Psoas muscle (tissue), 8 donors: Measurements from ENCODE around the gene SIRT4. TPM values are rescaled to one million over a fixed set of nuclear protein-coding genes. Genes with fewer than 3 reads are reported as not detected.

Experiments
- ATAC-seq, 4 donors: fragments of 200-7000 bp; cut with Tn5 transposase; one replicate each; pipeline ENCODE4 v1.9.1; 2020; ENCODE audit warnings: moderate library complexity in 3 of 4, mild to moderate bottlenecking in 2 of 4
- DNase-seq, 2 donors: peaks; one replicate each; pipeline ENCODE4 v3.0.0-alpha.2; 2020
- H3K27ac ChIP-seq: fragments of 200-600 bp; one replicate; pipeline ENCODE4 v1.8.0; 2022
- H3K27me3 ChIP-seq, 3 donors: fragments of 200-600 bp in 1 of 3; one replicate each; pipeline versions ENCODE4 v1.6.1 to v1.8.0; 2013 to 2022; ENCODE audit warnings: low read length in 2 of 3, mild to moderate bottlenecking in 2 of 3, moderate library complexity in 1 of 3; ENCODE audit not compliant: insufficient read depth in 3 of 3
- H3K36me3 ChIP-seq, 2 donors: fragments of 200-600 bp in 1 of 2; one replicate each; pipeline versions ENCODE4 v1.6.1 to v1.8.0; 2013 to 2022; ENCODE audit warnings: low read depth in 1 of 2, mild to moderate bottlenecking in 1 of 2, moderate library complexity in 1 of 2; ENCODE audit not compliant: insufficient read depth in 1 of 2
- H3K4me1 ChIP-seq: fragments of 200-600 bp; one replicate; pipeline ENCODE4 v1.8.0; 2022
- H3K4me3 ChIP-seq: fragments of 200-600 bp; one replicate; pipeline ENCODE4 v1.8.0; 2022; ENCODE audit warnings: mild to moderate bottlenecking
- H3K9me3 ChIP-seq: fragments of 200-600 bp; one replicate; pipeline ENCODE4 v1.8.0; 2022
- WGBS, 3 donors: extraction: QIAGEN DNeasy Blood & Tissue Kit; methylation state at CpG; one replicate each; pipeline versions ENCODE4 v1.1.6 to v1.1.7; 2013; 5-methylcytosine and 5-hydroxymethylcytosine counted together
- intact Hi-C, 2 donors: fragments of 100-400 bp; cut with DNase I; formaldehyde crosslinking; loops; one replicate each; pipeline versions ENCODE4 v1.11.0 to v1.14.2; 2022
- polyA plus RNA-seq, 3 donors: library from polyadenylated mRNA; stranded (reverse); fragments of 200-250 nt; gene quantifications; one replicate each; pipeline ENCODE4 v1.2.3, GENCODE V29; 2013
- total RNA-seq, 4 donors: library from RNA; stranded (reverse); fragmentation: NEBNext Ultra II Directional in 2 of 4; extraction: Animal tissue kit (Norgen Biotek cat#: 25700) in 2 of 4; gene quantifications; one replicate each; pipeline versions ENCODE4 v1.2.1 to v1.2.4, GENCODE V29; 2021 to 2023
- TF ChIP-seq, protein P1 (sequence below): fragments of 200-600 bp; IDR thresholded peaks from one replicate; pipeline ENCODE4 v1.8.0; 2022; ENCODE audit warnings: antibody characterized with exemption
- donor health status: healthy with polysubstance abuse.
- donor health status: DM: no; HTN: no; CAD: no; lungs with moderate emphysema.
- donor health status: Bipolar disorder and iron deficiency.
- donor health status: healthy.
- donor health status: DM: yes; HTN: yes; CAD: no.
- donor health status: DM: no; HTN: no; CAD: no.
- donor health status: DM: no; HTN: no; CAD: no.
- donor health status: DM: yes; HTN: yes; CAD: no.

Gene SIRT4
- total and polyA plus RNA-seq, 7 donors = 2.3 to 10.7 (median 5.4) TPM

DNA sequence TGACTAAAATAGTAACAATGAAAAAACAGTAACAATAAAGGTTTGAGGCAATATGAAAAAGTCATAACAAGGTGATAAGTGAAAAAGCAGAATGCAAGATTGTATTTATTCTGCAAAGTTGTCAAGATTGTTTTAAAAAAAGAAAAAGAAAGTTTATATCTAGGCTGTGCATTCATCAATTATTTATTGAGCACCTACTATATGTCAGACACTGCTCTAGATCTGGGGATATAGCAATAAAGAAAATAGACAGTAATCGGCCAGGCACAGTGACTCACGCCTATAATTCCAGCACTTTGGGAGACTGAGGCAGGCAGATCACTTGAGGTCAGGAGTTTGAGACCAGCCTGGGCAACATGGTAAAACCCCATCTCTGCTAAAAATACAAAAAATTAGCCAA, 21.7 kb downstream of the SIRT4 start:
- no peak for ATAC-seq
- 84 to 90% (median 89%) methylated on average over 2 of the region's 2 CpGs for WGBS, 3 donors
- H3K36me3 ChIP-seq = no peaks in the 10 kb centered on the region
- no peaks in the 10 kb centered on the region for H3K27me3 ChIP-seq
- no peak overlapping the region for H3K27ac ChIP-seq
- H3K9me3 ChIP-seq = no peaks in the 10 kb centered on the region
- H3K4me3 ChIP-seq = no peak overlapping the region
- intact Hi-C loops = loop anchor here (5.0 to 10.0 kb wide), 2 partner anchors 104 to 111 kb away; partner anchors contain the start of gene COX6A1 (in 1 of the 2)
- TF ChIP-seq, protein P1, sequence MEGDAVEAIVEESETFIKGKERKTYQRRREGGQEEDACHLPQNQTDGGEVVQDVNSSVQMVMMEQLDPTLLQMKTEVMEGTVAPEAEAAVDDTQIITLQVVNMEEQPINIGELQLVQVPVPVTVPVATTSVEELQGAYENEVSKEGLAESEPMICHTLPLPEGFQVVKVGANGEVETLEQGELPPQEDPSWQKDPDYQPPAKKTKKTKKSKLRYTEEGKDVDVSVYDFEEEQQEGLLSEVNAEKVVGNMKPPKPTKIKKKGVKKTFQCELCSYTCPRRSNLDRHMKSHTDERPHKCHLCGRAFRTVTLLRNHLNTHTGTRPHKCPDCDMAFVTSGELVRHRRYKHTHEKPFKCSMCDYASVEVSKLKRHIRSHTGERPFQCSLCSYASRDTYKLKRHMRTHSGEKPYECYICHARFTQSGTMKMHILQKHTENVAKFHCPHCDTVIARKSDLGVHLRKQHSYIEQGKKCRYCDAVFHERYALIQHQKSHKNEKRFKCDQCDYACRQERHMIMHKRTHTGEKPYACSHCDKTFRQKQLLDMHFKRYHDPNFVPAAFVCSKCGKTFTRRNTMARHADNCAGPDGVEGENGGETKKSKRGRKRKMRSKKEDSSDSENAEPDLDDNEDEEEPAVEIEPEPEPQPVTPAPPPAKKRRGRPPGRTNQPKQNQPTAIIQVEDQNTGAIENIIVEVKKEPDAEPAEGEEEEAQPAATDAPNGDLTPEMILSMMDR = no peak
- no peaks in the 10 kb centered on the region for H3K4me1 ChIP-seq
- DNase-seq = no peak

DNA sequence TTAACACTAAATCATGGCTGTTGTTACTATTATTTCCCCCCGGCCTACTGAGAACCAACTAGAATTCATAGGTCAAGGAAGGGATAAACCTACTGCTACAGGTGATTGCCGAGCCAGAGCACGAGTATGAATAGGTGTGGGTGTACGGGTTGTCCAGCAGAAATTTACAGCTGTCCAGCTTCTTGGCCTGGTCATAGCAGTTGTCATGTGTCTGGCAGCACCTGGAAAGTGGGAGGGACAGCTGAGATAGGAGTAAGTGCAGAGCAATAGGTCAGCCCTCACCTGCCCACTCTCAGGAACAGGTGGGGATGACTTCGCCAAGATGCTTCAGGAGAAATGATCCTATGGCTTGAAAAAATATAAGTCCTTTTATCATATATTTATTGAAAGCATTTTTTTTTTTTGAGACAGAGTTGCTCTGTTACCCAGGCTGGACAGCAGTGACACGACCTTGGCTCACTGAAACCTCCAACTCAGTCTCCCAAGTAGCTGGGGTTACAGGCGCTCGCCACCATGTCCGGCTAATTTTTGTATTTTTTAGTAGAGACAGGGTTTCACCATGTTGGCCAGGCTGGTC, 22.8 kb downstream of the SIRT4 start:
- H3K9me3 ChIP-seq = no peaks in the 10 kb centered on the region
- no peaks in the 10 kb centered on the region for H3K36me3 ChIP-seq
- ATAC-seq = peak in 1 of 4 donors; percentile 12
- 41 to 51% (median 45%) methylated on average over 9 of the region's 9 CpGs for WGBS, 3 donors
- TF ChIP-seq, protein P1 = no peak
- no peaks in the 10 kb centered on the region for H3K27me3 ChIP-seq
- no peak overlapping the region for H3K27ac ChIP-seq
- DNase-seq = no peak
- no peaks in the 10 kb centered on the region for H3K4me1 ChIP-seq
- H3K4me3 ChIP-seq = peak overlapping the region; percentile 77
- intact Hi-C loops = loop anchor here (5.0 to 10.0 kb wide), 2 partner anchors 102 to 110 kb away; partner anchors contain the start of gene COX6A1 (in 1 of the 2)

DNA sequence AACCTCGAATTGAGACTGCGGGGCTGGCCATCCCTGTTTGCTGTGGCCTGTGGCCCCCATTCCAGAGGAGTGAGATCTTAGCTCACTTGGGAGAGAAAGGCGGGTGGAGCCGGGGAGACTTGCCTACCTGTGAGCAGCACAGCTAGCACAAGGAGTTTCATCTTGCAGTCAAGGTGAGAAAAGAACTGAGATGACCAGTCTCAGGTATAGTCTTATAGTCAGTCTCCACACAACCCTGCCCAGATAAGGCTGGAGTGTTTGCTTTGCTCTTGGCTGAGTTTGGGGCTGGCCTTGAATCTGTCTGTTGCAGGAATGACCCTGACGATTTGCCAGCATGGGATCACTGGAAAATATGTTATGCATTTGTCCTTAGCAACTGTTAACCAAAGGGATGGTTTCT, 25.5 kb downstream of the SIRT4 start, which contains the start of gene PLA2G1B:
Gene PLA2G1B (minus strand): TSS at position 187 of the 400 bp plus-strand sequence. CDS start 26 bp downstream, at position 161.
- intact Hi-C loops = loop anchor here in 1 of 2 donors (10.0 kb wide), 1 partner anchor 107 kb away; the partner anchor contains the start of gene COX6A1
- ATAC-seq = no peak
- no peak for DNase-seq
- 71 to 78% (median 75%) methylated on average over 5 of the region's 5 CpGs for WGBS, 3 donors
- Histone ChIP-seq H3K4me3 (no peak within 1 kb of the TSS), H3K27me3 (peaks cover 0 to 4% (median 0%) of the 10 kb centered on the region in 3 donors), H3K36me3 (no peaks in the 10 kb centered on the region), H3K9me3 (no peaks in the 10 kb centered on the region), H3K4me1 (no peaks in the 10 kb centered on the region), H3K27ac (no peak within 1 kb of the TSS)
- TF ChIP-seq, protein P1 = no peak

DNA sequence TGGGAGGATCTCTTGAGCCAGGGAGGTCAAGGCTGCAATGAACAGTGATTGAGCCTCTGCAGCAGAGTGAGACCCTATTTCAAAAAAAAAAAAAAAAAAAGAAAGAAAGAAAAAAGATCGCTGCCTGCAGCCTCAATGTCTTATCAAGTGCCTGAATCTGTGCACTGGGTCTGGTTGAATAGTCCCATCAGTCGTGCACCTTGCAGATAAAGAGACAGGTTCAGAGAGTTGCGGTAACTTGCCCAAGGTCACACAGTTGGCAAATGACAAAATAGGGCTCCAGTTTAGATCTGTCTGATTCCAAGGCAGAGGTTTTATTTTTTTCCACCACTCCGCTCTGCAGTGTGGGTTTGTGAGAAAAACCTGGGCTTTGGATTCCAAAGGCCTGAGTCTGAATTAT, 26.1 kb downstream of the SIRT4 start:
- DNase-seq (no peak), ATAC-seq (no peak)
- Histone ChIP-seq H3K4me3 (no peak overlapping the region), H3K27me3 (peaks cover 0 to 4% (median 0%) of the 10 kb centered on the region in 3 donors), H3K4me1 (no peaks in the 10 kb centered on the region), H3K36me3 (no peaks in the 10 kb centered on the region), H3K27ac (no peak overlapping the region), H3K9me3 (no peaks in the 10 kb centered on the region)
- TF ChIP-seq, protein P1 = no peak
- intact Hi-C loops = loop anchor here in 1 of 2 donors (10.0 kb wide), 1 partner anchor 107 kb away; the partner anchor contains the start of gene COX6A1
- 79 to 90% (median 84%) methylated on average over 4 of the region's 4 CpGs for WGBS, 3 donors
